ENCODE data around the gene PLSCR3. TPM values are rescaled to one million over a fixed set of nuclear protein-coding genes. Genes with fewer than 3 reads are reported as not detected.

PLSCR3 gene
- total RNA-seq, 1 donor, result 16.8 TPM

- no peak for DNase-seq (ENCODE audit: low read depth)
- TF ChIP-seq CTCF (IDR thresholded peaks at IDR 0.05; ENCODE audit: insufficient read depth, low read depth, low read length), result no peak
- H3K4me3 ChIP-seq (ENCODE audit: low read depth, low read length), result no peak within 1 kb of the TSS
Measured at GRCh38 chr17:7419819-7420610, 25.7 kb upstream of the PLSCR3 start, which contains the start of gene SPEM1. SPEM1 (plus strand) TSS chr17:7420324; CDS start chr17:7420385, 61 bp downstream.

- no peak overlapping the region for H3K4me3 ChIP-seq (ENCODE audit: low read depth, low read length)
- TF ChIP-seq CTCF (IDR thresholded peaks at IDR 0.05; ENCODE audit: insufficient read depth, low read depth, low read length), result no peak
- no peak for DNase-seq (ENCODE audit: low read depth)
Measured at GRCh38 chr17:7418472-7419152, 24.3 kb upstream of the PLSCR3 start.

DNA sequence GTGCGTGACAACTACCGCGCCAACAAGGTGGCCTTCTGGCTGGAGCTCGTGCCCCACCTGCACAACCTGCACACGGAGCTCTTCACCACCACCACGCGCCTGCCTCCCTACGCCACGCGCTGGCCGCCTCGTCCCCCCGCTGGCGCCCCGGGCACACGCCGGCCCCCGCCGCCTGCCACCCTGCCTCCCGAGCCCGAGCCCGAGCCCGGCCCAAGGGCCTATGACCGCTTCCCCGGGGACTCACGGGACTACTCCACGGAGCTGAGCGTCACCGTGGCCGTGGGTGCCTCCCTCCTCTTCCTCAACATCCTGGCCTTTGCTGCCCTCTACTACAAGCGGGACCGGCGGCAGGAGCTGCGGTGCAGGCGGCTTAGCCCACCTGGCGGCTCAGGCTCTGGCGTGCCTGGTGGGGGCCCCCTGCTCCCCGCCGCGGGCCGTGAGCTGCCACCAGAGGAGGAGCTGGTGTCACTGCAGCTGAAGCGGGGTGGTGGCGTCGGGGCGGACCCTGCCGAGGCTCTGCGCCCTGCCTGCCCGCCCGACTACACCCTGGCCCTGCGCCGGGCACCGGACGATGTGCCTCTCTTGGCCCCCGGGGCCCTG, 22.8 kb upstream of the PLSCR3 start:
- no peak overlapping the region for H3K4me3 ChIP-seq (ENCODE audit: low read depth, low read length)
- TF ChIP-seq CTCF (IDR thresholded peaks at IDR 0.05; ENCODE audit: insufficient read depth, low read depth, low read length), result no peak
- DNase-seq (ENCODE audit: low read depth), result no peak

DNA sequence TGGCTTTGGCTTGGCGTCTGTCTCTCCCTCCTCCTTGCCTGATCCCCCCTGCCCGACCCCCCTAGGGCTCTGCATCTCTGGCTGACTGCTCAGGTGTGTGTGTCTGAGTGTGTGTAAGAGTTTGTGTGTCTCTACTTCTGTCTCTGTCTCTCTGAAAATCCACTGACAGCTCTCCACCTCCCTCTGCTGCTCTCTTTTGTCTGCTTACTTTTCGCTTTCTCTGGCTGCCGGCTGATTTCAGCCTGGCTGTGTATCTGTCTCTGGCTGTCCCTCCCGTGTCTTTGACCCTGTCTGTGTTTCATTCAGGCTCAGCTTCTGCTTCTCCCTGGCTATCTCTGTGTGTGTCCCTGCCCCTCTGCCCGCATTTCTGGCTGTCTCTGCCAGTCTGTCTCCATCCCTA, 22.0 kb upstream of the PLSCR3 start:
- DNase-seq (ENCODE audit: low read depth), result no peak
- TF ChIP-seq CTCF (IDR thresholded peaks at IDR 0.05; ENCODE audit: insufficient read depth, low read depth, low read length), result peak; percentile 22
- H3K4me3 ChIP-seq (ENCODE audit: low read depth, low read length), result no peak overlapping the region

DNA sequence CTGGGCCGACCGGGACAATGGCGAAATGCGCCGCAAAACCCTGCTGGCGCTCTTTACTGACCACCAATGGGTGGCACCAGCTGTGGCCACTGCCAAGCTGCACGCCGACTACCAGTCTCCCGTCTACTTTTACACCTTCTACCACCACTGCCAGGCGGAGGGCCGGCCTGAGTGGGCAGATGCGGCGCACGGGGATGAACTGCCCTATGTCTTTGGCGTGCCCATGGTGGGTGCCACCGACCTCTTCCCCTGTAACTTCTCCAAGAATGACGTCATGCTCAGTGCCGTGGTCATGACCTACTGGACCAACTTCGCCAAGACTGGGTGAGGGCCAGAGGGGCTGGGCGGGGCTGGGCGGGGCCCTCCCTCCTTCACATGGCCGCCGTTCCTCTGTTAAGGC, 21.5 kb upstream of the PLSCR3 start:
- DNase-seq (ENCODE audit: low read depth), result no peak
- H3K4me3 ChIP-seq (ENCODE audit: low read depth, low read length), result no peak overlapping the region
- TF ChIP-seq CTCF (IDR thresholded peaks at IDR 0.05; ENCODE audit: insufficient read depth, low read depth, low read length), result no peak

- DNase-seq (ENCODE audit: low read depth), result no peak
- TF ChIP-seq CTCF (IDR thresholded peaks at IDR 0.05; ENCODE audit: insufficient read depth, low read depth, low read length), result no peak
- no peak overlapping the region for H3K4me3 ChIP-seq (ENCODE audit: low read depth, low read length)
Measured at GRCh38 chr17:7414837-7415236, 20.5 kb upstream of the PLSCR3 start.
